IMR-90 (cell line): ENCODE data around the gene EFHC2. TPM values are rescaled to one million over a fixed set of nuclear protein-coding genes. Genes with fewer than 3 reads are reported as not detected.

ENCODE experiments used
- ATAC-seq: fragments of 200-7000 bp; cut with Tn5 transposase; 2 replicates; pipeline ENCODE4 v1.9.1; 2020; ENCODE audit warnings: low read depth, mild to moderate bottlenecking, moderate library complexity
- BruUV-seq: library from RNA; stranded (reverse); fragments of 400-500 nt; replicated peaks from 2 replicates; lab custom pipeline; 2021; lab: Mats Ljungman, UMichigan
- CTCF ChIA-PET: fragments of 300-600 bp; formaldehyde crosslinking; extraction: SDS; loops from one replicate; lab custom pipeline; 2021; ENCODE audit warnings: antibody characterized with exemption; lab: Yijun Ruan, JAX
- POLR2A ChIA-PET: fragments of 300-600 bp; sonication (Branson Sonifier 250); formaldehyde crosslinking; loops from one replicate; lab custom pipeline; 2022; ENCODE audit warnings: antibody characterized with exemption; ENCODE audit not compliant: unreplicated experiment; lab: Charles Lee
- DNase-seq: peaks from one replicate; pipeline ENCODE4 v3.0.0; 2013
- H2AFZ ChIP-seq: replicated peaks from 2 replicates; pipeline ENCODE3; 2013; ENCODE audit warnings: low read length, mild to moderate bottlenecking; ENCODE audit not compliant: poor library complexity
- H2AK5ac ChIP-seq: 2 replicates; pipeline ENCODE4 v1.6.1; 2013; ENCODE audit warnings: low read depth, low read length, inconsistent platforms
- H2AK9ac ChIP-seq: replicated peaks from 2 replicates; pipeline ENCODE3; 2013; ENCODE audit warnings: mild to moderate bottlenecking, low read depth, low read length, moderate library complexity; ENCODE audit not compliant: poor library complexity
- H2BK120ac ChIP-seq: 2 replicates; pipeline ENCODE4 v1.6.1; 2013; ENCODE audit warnings: low read depth, low read length, inconsistent platforms
- H2BK15ac ChIP-seq: 3 replicates; pipeline ENCODE4 v1.6.1; 2013; ENCODE audit warnings: low read depth, low read length, inconsistent platforms
- H2BK20ac ChIP-seq: 2 replicates; pipeline ENCODE4 v1.6.1; 2013; ENCODE audit warnings: low read depth, mild to moderate bottlenecking, inconsistent platforms, low read length, moderate library complexity
- H2BK5ac ChIP-seq: 2 replicates; pipeline ENCODE4 v1.6.1; 2013; ENCODE audit warnings: mild to moderate bottlenecking, low read depth, low read length, inconsistent platforms; ENCODE audit not compliant: poor library complexity, severe bottlenecking
- H3K14ac ChIP-seq: replicated peaks from 2 replicates; pipeline ENCODE4 v1.6.1; 2013; ENCODE audit warnings: low read depth, low read length, inconsistent platforms
- H3K18ac ChIP-seq: 2 replicates; pipeline ENCODE4 v1.6.1; 2013; ENCODE audit warnings: low read depth, low read length, control low read depth
- H3K23ac ChIP-seq: 2 replicates; pipeline ENCODE4 v1.6.1; 2013; ENCODE audit warnings: low read depth, low read length, inconsistent platforms
- H3K27ac ChIP-seq: 2 replicates; pipeline ENCODE4 v1.5.1; 2013; ENCODE audit warnings: mild to moderate bottlenecking, control low read depth, low read length; ENCODE audit not compliant: insufficient read depth
- H3K27me3 ChIP-seq: 2 replicates; pipeline ENCODE4 v1.6.1; 2013; ENCODE audit warnings: low read length; ENCODE audit not compliant: control insufficient read depth, insufficient read depth
- H3K36me3 ChIP-seq: 2 replicates; pipeline ENCODE4 v1.6.1; 2013; ENCODE audit warnings: low read length, mixed read lengths; ENCODE audit not compliant: control insufficient read depth, insufficient read depth
- H3K4ac ChIP-seq: 2 replicates; pipeline ENCODE4 v1.6.1; 2013; ENCODE audit warnings: low read depth, low read length, inconsistent platforms
- H3K4me1 ChIP-seq: 2 replicates; pipeline ENCODE4 v1.6.1; 2013; ENCODE audit warnings: low read length, mixed read lengths; ENCODE audit not compliant: control insufficient read depth, insufficient read depth
- H3K4me2 ChIP-seq: 2 replicates; pipeline ENCODE4 v1.6.1; 2013; ENCODE audit warnings: low read depth, mild to moderate bottlenecking, control low read depth, low read length, moderate library complexity
- H3K4me3 ChIP-seq: 2 replicates; pipeline ENCODE4 v1.5.1; 2013; ENCODE audit warnings: low read depth, mild to moderate bottlenecking, control low read depth, low read length, moderate library complexity; ENCODE audit not compliant: insufficient read depth
- H3K56ac ChIP-seq: 2 replicates; pipeline ENCODE4 v1.6.1; 2013; ENCODE audit warnings: low read length, inconsistent platforms; ENCODE audit not compliant: insufficient read depth; ENCODE audit errors: extremely low read depth
- H3K79me1 ChIP-seq, 2 experiments: 2 replicates each; pipeline ENCODE4 v1.6.1; 2013; ENCODE audit warnings: low read length in 2 of 2, inconsistent platforms in 1 of 2, low read depth in 1 of 2
- H3K9ac ChIP-seq: 2 replicates; pipeline ENCODE4 v1.6.1; 2013; ENCODE audit warnings: low read depth, low read length, control low read depth
- H3K9me1 ChIP-seq: 2 replicates; pipeline ENCODE4 v1.6.1; 2013; ENCODE audit warnings: low read length, inconsistent platforms; ENCODE audit not compliant: insufficient read depth
- H3K9me3 ChIP-seq: 2 replicates; pipeline ENCODE4 v1.6.1; 2013; ENCODE audit warnings: low read length; ENCODE audit not compliant: control insufficient read depth, insufficient read depth
- H4K20me1 ChIP-seq: 2 replicates; pipeline ENCODE4 v1.6.1; 2013; ENCODE audit warnings: low read length, inconsistent platforms; ENCODE audit not compliant: insufficient read depth
- H4K5ac ChIP-seq: 2 replicates; pipeline ENCODE4 v1.6.1; 2013; ENCODE audit warnings: mild to moderate bottlenecking, low read depth, low read length, control low read depth
- H4K8ac ChIP-seq, 2 experiments: 2 replicates each; pipeline ENCODE4 v1.6.1; 2013; ENCODE audit warnings: low read depth in 2 of 2, low read length in 2 of 2, control low read depth in 1 of 2, inconsistent platforms in 1 of 2
- H4K91ac ChIP-seq: 2 replicates; pipeline ENCODE4 v1.6.1; 2013; ENCODE audit warnings: low read depth, low read length, inconsistent platforms; ENCODE audit not compliant: insufficient read depth
- BHLHE40 ChIP-seq: fragments of 150-350 bp; IDR thresholded peaks from 2 replicates; pipeline ENCODE4 v1.6.1; 2016; ENCODE audit warnings: mild to moderate bottlenecking, low read depth, low read length
- MAZ ChIP-seq: IDR thresholded peaks from 2 replicates; pipeline ENCODE4 v1.6.1; 2012; ENCODE audit warnings: low read depth, mild to moderate bottlenecking, low read length, improper control_type of control experiment, moderate library complexity, borderline replicate concordance
- RFX5 ChIP-seq: IDR thresholded peaks from 2 replicates; pipeline ENCODE4 v1.8.0; 2012; ENCODE audit warnings: low read depth, mild to moderate bottlenecking, low read length, moderate library complexity
- SMC3 ChIP-seq: fragments of 150-350 bp; IDR thresholded peaks from 2 replicates; pipeline ENCODE4 v1.6.1; 2016; ENCODE audit warnings: low read depth, mild to moderate bottlenecking, antibody characterized with exemption, low read length, moderate library complexity
- dilution Hi-C: fragments of 300-500 bp; cut with HindIII; formaldehyde crosslinking; loops from one replicate; pipeline ENCODE4 v1.14.3; 2018; ENCODE audit warnings: low sequenced_read_pairs; ENCODE audit not compliant: unreplicated experiment
- in situ Hi-C: fragments of 300-500 bp; cut with MboI; formaldehyde crosslinking; loops from 3 replicates; pipeline ENCODE4 v1.14.3; 2019; ENCODE audit warnings: low sequenced_read_pairs, inconsistent platforms, mixed read lengths
- intact Hi-C: fragments of 100-400 bp; cut with micrococcal nuclease; formaldehyde crosslinking; loops from 2 replicates; pipeline ENCODE4 v1.10.0; 2022
- polyA plus RNA-seq, 3 experiments: library from polyadenylated mRNA; depleted of rRNA; stranded (reverse); fragments of >200 nt; gene quantifications; 2 replicates each; pipeline ENCODE4 v1.2.3, GENCODE V29; 2012; ENCODE audit warnings: low replicate concordance in 1 of 3
- total RNA-seq: library from RNA; depleted of rRNA; stranded (reverse); fragments of >200 nt; gene quantifications from 2 replicates; pipeline ENCODE4 v1.2.3, GENCODE V29; 2012

EFHC2 gene
- total and polyA plus RNA-seq, 2 of the 4 experiments (the other 2 are of a cell fraction): 0.18 to 0.24 TPM

GRCh38 chrX:44312421-44312820, 31.1 kb downstream of the EFHC2 start:
- TF ChIP-seq SMC3 (no peak), MAZ (no peak), BHLHE40 (no peak), RFX5 (no peak)
- Histone ChIP-seq H4K20me1 (no peaks in the 10 kb centered on the region), H2AFZ (no peak overlapping the region), H4K91ac (no peak overlapping the region), H3K23ac (no peak overlapping the region), H2BK20ac (no peak overlapping the region), H4K5ac (no peak overlapping the region), H3K9me1 (no peaks in the 10 kb centered on the region), H3K27me3 (no peaks in the 10 kb centered on the region), H2AK5ac (no peak overlapping the region), H3K4me1 (no peaks in the 10 kb centered on the region), H3K79me1 (no peaks in the 10 kb centered on the region), H2BK15ac (no peak overlapping the region), H4K8ac (no peak overlapping the region), H3K9ac (no peak overlapping the region), H3K4me2 (no peak overlapping the region), H3K18ac (no peak overlapping the region), H3K27ac (no peak overlapping the region), H2AK9ac (no peak overlapping the region), H2BK5ac (no peak overlapping the region), H3K9me3 (no peaks in the 10 kb centered on the region), H3K4me3 (no peak overlapping the region), H2BK120ac (no peak overlapping the region), H3K36me3 (no peaks in the 10 kb centered on the region), H3K56ac (no peak overlapping the region), H3K4ac (no peak overlapping the region), H3K14ac (no peak overlapping the region)
- dilution Hi-C loops (no loop called here), intact Hi-C loops (no loop called here), in situ Hi-C loops (no loop called here)
- DNase-seq: no peak
- ATAC-seq: no peak
- no TSS peak for BruUV-seq
- ChIA-PET POLR2A (no interaction called here), CTCF (no interaction called here)
